CD4-positive, alpha-beta T cell (primary cell): ENCODE results near the gene NUBP2. TPM values are rescaled to one million over a fixed set of nuclear protein-coding genes. Genes with fewer than 3 reads are reported as not detected.

Experiments
- ATAC-seq: fragments of 200-7000 bp; cut with Tn5 transposase; one replicate; pipeline ENCODE4 v1.10.0; 2022; ENCODE audit warnings: mild to moderate bottlenecking; ENCODE audit not compliant: poor library complexity
- CTCF ChIA-PET: fragments of 350-600 bp; sonication (Branson Sonifier 250); formaldehyde crosslinking; loops from one replicate; lab custom pipeline; 2021; ENCODE audit warnings: antibody characterized with exemption, inconsistent platforms; lab: Charles Lee
- POLR2A ChIA-PET: fragments of 350-600 bp; sonication (Branson Sonifier 250); formaldehyde crosslinking; loops from one replicate; lab custom pipeline; 2021; ENCODE audit warnings: antibody characterized with exemption, inconsistent platforms; lab: Charles Lee
- DNase-seq, 14 experiments: peaks; one replicate each; pipeline ENCODE4 v3.0.0-alpha.2; 2013 to 2020; ENCODE audit warnings: mixed read lengths in 2 of 14
- H3K27ac ChIP-seq, 2 donors: one replicate each; pipeline versions ENCODE4 v1.5.1 to v1.7.0; 2013; ENCODE audit warnings: low read length in 2 of 2, low read depth in 1 of 2, mild to moderate bottlenecking in 1 of 2
- H3K27me3 ChIP-seq, 2 experiments: 1 replicate in 1 of 2; 2 replicates in 1 of 2; pipeline versions ENCODE4 v1.6.1 to v1.7.0; 2013; ENCODE audit warnings: low read length in 2 of 2, control low read depth in 1 of 2, mild to moderate bottlenecking in 1 of 2, moderate library complexity in 1 of 2; ENCODE audit not compliant: insufficient read depth in 2 of 2, control insufficient read depth in 1 of 2
- H3K36me3 ChIP-seq: one replicate; pipeline ENCODE4 v1.6.1; 2013; ENCODE audit warnings: low read length, control low read depth; ENCODE audit not compliant: insufficient read depth
- H3K4me1 ChIP-seq: one replicate; pipeline ENCODE4 v1.6.1; 2013; ENCODE audit warnings: low read length, control low read depth; ENCODE audit not compliant: insufficient read depth
- H3K4me3 ChIP-seq: one replicate; pipeline ENCODE4 v1.5.1; 2013; ENCODE audit warnings: mild to moderate bottlenecking, low read length, moderate library complexity
- H3K9me3 ChIP-seq, 2 experiments: 1 replicate in 1 of 2; 2 replicates in 1 of 2; pipeline versions ENCODE4 v1.6.1 to v1.7.0; 2013; ENCODE audit warnings: low read length in 2 of 2, mild to moderate bottlenecking in 2 of 2, control low read depth in 1 of 2, moderate library complexity in 1 of 2; ENCODE audit not compliant: control insufficient read depth in 1 of 2, insufficient read depth in 1 of 2
- H3K27ac Mint-ChIP-seq: one replicate; pipeline ENCODE4 v1.8.0; 2020; ENCODE audit warnings: mixed read lengths
- H3K27me3 Mint-ChIP-seq: one replicate; pipeline ENCODE4 v1.8.0; 2021; ENCODE audit warnings: mixed read lengths
- H3K36me3 Mint-ChIP-seq: one replicate; pipeline ENCODE4 v1.8.0; 2021; ENCODE audit warnings: low read depth, mixed read lengths
- H3K4me1 Mint-ChIP-seq: one replicate; pipeline ENCODE4 v1.8.0; 2021; ENCODE audit warnings: low read depth, mixed read lengths
- H3K4me3 Mint-ChIP-seq: one replicate; pipeline ENCODE4 v1.8.0; 2020; ENCODE audit warnings: mild to moderate bottlenecking, mixed read lengths
- H3K9me3 Mint-ChIP-seq: one replicate; pipeline ENCODE4 v1.8.0; 2020; ENCODE audit warnings: mixed read lengths
- intact Hi-C, 2 experiments: fragments of 100-400 bp; cut with DNase I in 1 of 2; cut with micrococcal nuclease in 1 of 2; formaldehyde crosslinking; loops; one replicate each; pipeline versions ENCODE4 v1.15.1 to v1.9.0; 2023 to 2025; cut with DNase I, micrococcal nuclease
- total RNA-seq, 174 experiments: library from RNA in 2 of 174; stranded (reverse) in 2 of 174; gene quantifications; one replicate each; pipeline ENCODE4 v1.2.3 and lab custom pipeline; 2021 to 2026
- TF ChIP-seq, protein P1 (sequence below): fragments of 200-600 bp; IDR thresholded peaks from one replicate; pipeline ENCODE4 v1.8.0; 2022; ENCODE audit warnings: antibody characterized with exemption, mild to moderate bottlenecking

NUBP2 gene
- total RNA-seq, 2 experiments from 2014 or later, result 36.4 to 38.1 TPM

DNA sequence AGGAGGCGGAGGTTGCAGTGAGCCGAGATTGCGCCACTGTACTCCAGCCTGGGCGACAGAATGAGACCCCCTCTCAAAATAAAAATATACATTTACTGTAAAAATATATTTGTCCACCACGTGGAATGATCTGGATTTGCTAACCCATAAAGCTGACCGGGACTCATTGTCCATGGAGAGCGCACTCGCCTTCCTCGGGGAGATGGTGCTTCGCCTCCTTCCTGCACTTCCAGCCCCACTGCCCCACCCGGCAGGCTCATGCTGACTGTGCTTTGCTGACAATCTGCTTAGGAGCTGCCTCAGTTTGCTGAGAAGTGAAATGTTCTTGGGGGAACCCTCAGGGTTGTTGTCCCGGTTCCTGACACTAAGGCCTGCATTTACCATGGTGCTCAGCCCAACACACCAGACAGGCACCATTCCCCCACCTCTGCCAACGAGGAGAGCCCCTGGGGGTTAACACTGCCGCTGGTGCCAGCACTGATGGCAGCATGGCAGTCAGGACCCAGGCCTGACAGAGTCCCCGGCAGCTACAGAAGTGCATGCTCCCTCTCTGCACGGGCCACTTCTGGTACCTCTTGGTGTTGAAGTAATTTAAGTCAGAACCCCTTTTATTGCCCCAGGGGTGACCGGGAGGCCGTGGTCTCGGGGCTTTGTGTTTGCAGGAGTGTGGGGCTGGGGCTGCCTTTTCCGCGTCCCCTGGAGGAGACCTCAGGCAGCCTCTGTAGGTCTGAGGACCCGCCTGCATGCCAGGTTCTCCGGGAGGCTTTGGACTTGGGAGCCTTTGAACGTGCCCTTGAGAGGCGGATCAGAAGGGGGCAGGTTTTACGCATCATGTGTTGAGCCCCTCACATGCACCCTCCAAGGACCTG is 2.5 kb downstream of the NUBP2 start:
- intact Hi-C loops, result loop anchor here (5.0 to 10.0 kb wide), 3 partner anchors 157 to 1380 kb away; partner anchors contain the start of genes DECR2 (in 1 of the 2), MSRB1 (in 1 of the 2) and UBE2I (in 1 of the 2)
- H3K9me3 Mint-ChIP-seq, result no peaks in the 10 kb centered on the region
- TF ChIP-seq, protein P1, sequence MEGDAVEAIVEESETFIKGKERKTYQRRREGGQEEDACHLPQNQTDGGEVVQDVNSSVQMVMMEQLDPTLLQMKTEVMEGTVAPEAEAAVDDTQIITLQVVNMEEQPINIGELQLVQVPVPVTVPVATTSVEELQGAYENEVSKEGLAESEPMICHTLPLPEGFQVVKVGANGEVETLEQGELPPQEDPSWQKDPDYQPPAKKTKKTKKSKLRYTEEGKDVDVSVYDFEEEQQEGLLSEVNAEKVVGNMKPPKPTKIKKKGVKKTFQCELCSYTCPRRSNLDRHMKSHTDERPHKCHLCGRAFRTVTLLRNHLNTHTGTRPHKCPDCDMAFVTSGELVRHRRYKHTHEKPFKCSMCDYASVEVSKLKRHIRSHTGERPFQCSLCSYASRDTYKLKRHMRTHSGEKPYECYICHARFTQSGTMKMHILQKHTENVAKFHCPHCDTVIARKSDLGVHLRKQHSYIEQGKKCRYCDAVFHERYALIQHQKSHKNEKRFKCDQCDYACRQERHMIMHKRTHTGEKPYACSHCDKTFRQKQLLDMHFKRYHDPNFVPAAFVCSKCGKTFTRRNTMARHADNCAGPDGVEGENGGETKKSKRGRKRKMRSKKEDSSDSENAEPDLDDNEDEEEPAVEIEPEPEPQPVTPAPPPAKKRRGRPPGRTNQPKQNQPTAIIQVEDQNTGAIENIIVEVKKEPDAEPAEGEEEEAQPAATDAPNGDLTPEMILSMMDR, result no peak
- ATAC-seq (no peak), DNase-seq (peak in 2 of 14 experiments; percentile 5 to 25)
- H3K36me3 Mint-ChIP-seq, result peaks cover 29% of the 10 kb centered on the region
- peaks cover 33% of the 10 kb centered on the region for H3K36me3 ChIP-seq
- peaks cover 26% of the 10 kb centered on the region for H3K4me1 Mint-ChIP-seq
- no peak overlapping the region for H3K27ac ChIP-seq
- ChIA-PET POLR2A (no interaction called here), CTCF (no interaction called here)
- peak overlapping the region; percentile 61 for H3K27ac Mint-ChIP-seq
- H3K4me3 ChIP-seq, result no peak overlapping the region
- H3K4me3 Mint-ChIP-seq, result peak overlapping the region; percentile 81
- H3K27me3 ChIP-seq, result no peaks in the 10 kb centered on the region
- H3K9me3 ChIP-seq, result peaks cover 0 to 6% of the 10 kb centered on the region in 2 experiments
- H3K27me3 Mint-ChIP-seq, result no peaks in the 10 kb centered on the region
- peaks cover 50% of the 10 kb centered on the region for H3K4me1 ChIP-seq

DNA sequence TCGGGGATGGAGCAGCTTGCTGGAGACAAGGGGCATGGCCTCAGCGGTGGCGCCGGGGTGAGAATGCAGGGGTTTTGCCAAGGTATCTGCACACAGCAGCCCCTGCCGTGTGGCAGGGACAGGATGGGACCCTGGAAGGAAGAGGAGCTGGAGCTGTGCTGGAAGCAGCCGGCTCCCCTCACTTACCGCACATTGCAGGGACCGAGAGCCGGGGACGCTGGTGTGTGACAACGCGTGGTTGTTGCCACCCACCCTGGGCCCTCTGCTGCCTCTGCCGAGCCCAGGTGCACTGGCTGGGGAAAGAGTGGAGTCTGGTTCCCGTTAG is 3.0 kb downstream of the NUBP2 start:
- H3K27me3 Mint-ChIP-seq, result no peaks in the 10 kb centered on the region
- peaks cover 26% of the 10 kb centered on the region for H3K4me1 Mint-ChIP-seq
- no peak overlapping the region for H3K4me3 ChIP-seq
- no peaks in the 10 kb centered on the region for H3K9me3 Mint-ChIP-seq
- intact Hi-C loops, result loop anchor here in 1 of 2 experiments (10.0 kb wide), 2 partner anchors 481 to 1381 kb away; partner anchors contain the start of genes DECR2 and UBE2I
- DNase-seq (no peak), ATAC-seq (no peak)
- ChIA-PET CTCF (no interaction called here), POLR2A (no interaction called here)
- TF ChIP-seq, protein P1, result no peak
- peaks cover 0 to 6% of the 10 kb centered on the region in 2 experiments for H3K9me3 ChIP-seq
- peaks cover 29% of the 10 kb centered on the region for H3K36me3 Mint-ChIP-seq
- H3K27ac Mint-ChIP-seq, result no peak overlapping the region
- no peak overlapping the region for H3K27ac ChIP-seq
- H3K36me3 ChIP-seq, result peaks cover 34% of the 10 kb centered on the region
- H3K4me1 ChIP-seq, result peaks cover 45% of the 10 kb centered on the region
- H3K4me3 Mint-ChIP-seq, result peak overlapping the region; percentile 34
- no peaks in the 10 kb centered on the region for H3K27me3 ChIP-seq

DNA sequence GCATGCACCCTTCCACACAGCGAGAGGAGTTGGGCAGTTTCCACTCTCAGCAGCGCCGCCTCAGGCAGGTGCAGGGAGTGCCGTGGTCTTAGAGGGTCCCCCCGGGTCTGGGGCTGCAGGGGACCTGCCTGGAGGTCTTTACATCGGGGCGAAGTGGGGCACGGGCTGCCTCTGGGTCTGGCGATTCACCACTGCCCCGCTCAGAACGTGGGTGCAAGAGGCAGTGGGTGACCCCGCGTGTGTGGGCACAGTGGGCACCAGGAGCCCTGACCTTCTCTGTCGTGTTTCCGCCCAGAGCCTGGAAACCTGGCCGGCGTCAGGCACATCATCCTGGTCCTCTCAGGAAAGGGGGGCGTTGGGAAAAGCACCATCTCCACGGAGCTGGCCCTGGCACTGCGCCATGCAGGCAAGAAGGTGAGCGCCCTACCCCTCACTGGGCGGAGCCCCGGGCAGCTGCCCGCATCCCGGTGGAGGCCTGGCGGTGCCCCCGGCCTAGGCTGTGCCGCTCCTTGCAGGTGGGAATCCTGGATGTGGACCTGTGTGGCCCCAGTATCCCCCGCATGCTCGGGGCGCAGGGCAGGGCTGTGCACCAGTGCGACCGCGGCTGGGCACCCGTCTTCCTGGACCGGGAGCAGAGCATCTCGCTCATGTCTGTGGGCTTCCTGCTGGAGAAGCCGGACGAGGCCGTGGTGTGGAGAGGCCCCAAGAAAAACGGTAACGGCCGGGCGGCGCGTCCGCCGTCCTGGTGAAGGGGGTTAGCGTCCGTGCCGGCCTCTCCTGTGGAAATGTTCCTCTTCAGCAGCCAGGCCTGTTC is 3.7 kb downstream of the NUBP2 start:
- peaks cover 22% of the 10 kb centered on the region for H3K4me1 Mint-ChIP-seq
- Histone ChIP-seq H3K27me3 (no peaks in the 10 kb centered on the region), H3K9me3 (peaks cover 0 to 6% of the 10 kb centered on the region in 2 experiments), H3K4me3 (no peak overlapping the region), H3K27ac (no peak overlapping the region), H3K4me1 (peaks cover 39% of the 10 kb centered on the region), H3K36me3 (peaks cover 38% of the 10 kb centered on the region)
- no peaks in the 10 kb centered on the region for H3K27me3 Mint-ChIP-seq
- peaks cover 25% of the 10 kb centered on the region for H3K36me3 Mint-ChIP-seq
- intact Hi-C loops, result loop anchor here in 1 of 2 experiments (10.0 kb wide), 2 partner anchors 482 to 1382 kb away; partner anchors contain the start of genes DECR2 and UBE2I
- H3K4me3 Mint-ChIP-seq, result no peak overlapping the region
- ATAC-seq, result no peak
- CTCF ChIA-PET, result no interaction called here
- POLR2A ChIA-PET, result no interaction called here
- no peaks in the 10 kb centered on the region for H3K9me3 Mint-ChIP-seq
- peak in 2 of 14 experiments; percentile 5 to 33 for DNase-seq
- TF ChIP-seq, protein P1, result no peak
- no peak overlapping the region for H3K27ac Mint-ChIP-seq
